MM.1S (cell line): ENCODE measurements around the gene INSC.

ENCODE experiments used
- EZH2 ChIP-seq: fragments of 300-600 bp; sonication (generic); optimal IDR thresholded peaks from 2 replicates; pipeline ENCODE3; 2017; ENCODE audit warnings: low read depth, mild to moderate bottlenecking, antibody characterized with exemption, low read length, mixed read lengths
- TF ChIP-seq, protein P1 (sequence below): fragments of 300-600 bp; sonication (generic); IDR thresholded peaks from 2 replicates; pipeline ENCODE4 v1.5.1; 2016; ENCODE audit warnings: antibody characterized with exemption, low read length, mixed read lengths

DNA sequence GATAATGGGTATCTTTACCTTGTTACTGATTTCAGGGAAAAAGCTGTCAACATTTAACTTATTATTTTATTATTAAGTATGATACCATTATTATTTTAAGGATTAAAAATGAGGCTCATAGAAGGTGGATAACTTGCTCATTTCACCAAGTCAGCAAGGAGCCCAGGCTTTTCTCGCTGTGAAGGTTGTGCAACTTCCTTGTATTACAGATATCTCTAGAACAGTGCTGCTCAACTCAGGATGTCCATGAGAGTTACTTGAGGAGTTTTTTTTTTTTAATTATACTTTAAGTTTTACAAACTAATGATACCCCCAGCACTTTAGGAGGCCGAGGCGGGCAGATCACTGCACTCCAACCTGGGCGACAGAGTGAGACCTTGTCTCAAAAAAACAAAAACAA lies 98.2 kb downstream of the INSC start:
- TF ChIP-seq, protein P1, sequence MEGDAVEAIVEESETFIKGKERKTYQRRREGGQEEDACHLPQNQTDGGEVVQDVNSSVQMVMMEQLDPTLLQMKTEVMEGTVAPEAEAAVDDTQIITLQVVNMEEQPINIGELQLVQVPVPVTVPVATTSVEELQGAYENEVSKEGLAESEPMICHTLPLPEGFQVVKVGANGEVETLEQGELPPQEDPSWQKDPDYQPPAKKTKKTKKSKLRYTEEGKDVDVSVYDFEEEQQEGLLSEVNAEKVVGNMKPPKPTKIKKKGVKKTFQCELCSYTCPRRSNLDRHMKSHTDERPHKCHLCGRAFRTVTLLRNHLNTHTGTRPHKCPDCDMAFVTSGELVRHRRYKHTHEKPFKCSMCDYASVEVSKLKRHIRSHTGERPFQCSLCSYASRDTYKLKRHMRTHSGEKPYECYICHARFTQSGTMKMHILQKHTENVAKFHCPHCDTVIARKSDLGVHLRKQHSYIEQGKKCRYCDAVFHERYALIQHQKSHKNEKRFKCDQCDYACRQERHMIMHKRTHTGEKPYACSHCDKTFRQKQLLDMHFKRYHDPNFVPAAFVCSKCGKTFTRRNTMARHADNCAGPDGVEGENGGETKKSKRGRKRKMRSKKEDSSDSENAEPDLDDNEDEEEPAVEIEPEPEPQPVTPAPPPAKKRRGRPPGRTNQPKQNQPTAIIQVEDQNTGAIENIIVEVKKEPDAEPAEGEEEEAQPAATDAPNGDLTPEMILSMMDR = no peak
- TF ChIP-seq EZH2 = no peak
